DMS53 treated with DMSO at 0.1 percent for 48 hours (cell line): ENCODE results near the gene MYOG.

Experiments used
- DNase-seq: peaks from one replicate; lab custom pipeline; 2025; ENCODE audit not compliant: unreplicated experiment; lab: John Stamatoyannopoulos, UW

Gene MYOG

GRCh38 chr1:203091199-203091477 is 5.3 kb upstream of the MYOG start:
- no peak for DNase-seq

GRCh38 chr1:203090421-203091198 is 4.8 kb upstream of the MYOG start:
- no peak for DNase-seq

- DNase-seq, result no peak
Observed at GRCh38 chr1:203089651-203090045, 3.8 kb upstream of the MYOG start.

- no peak for DNase-seq
Observed at GRCh38 chr1:203089001-203089650, 3.3 kb upstream of the MYOG start.

- DNase-seq, result no peak
Observed at GRCh38 chr1:203088441-203088840, 2.6 kb upstream of the MYOG start.

GRCh38 chr1:203086992-203087763 is 1.4 kb upstream of the MYOG start:
- no peak for DNase-seq

GRCh38 chr1:203084588-203085527 is 954 bp downstream of the MYOG start:
- DNase-seq, result no peak

- no peak for DNase-seq
Observed at GRCh38 chr1:203083463-203083921, 2.3 kb downstream of the MYOG start.

GRCh38 chr1:203082571-203083462 is 3.0 kb downstream of the MYOG start:
- no peak for DNase-seq

GRCh38 chr1:203082231-203082505 is 3.6 kb downstream of the MYOG start:
- DNase-seq, result no peak

- DNase-seq, result no peak
Observed at GRCh38 chr1:203081465-203082230, 4.2 kb downstream of the MYOG start.

GRCh38 chr1:203080456-203080855 is 5.4 kb downstream of the MYOG start:
- no peak for DNase-seq

- no peak for DNase-seq
Observed at GRCh38 chr1:203078478-203078877, 7.3 kb downstream of the MYOG start.

GRCh38 chr1:203077956-203078355 is 7.9 kb downstream of the MYOG start:
- peak; percentile 31 for DNase-seq

GRCh38 chr1:203077367-203077766 is 8.4 kb downstream of the MYOG start:
- DNase-seq, result no peak

GRCh38 chr1:203076031-203076511 is 9.7 kb downstream of the MYOG start:
- no peak for DNase-seq

- no peak for DNase-seq
Observed at GRCh38 chr1:203075236-203076030, 10.4 kb downstream of the MYOG start.

GRCh38 chr1:203074610-203075009 is 11.2 kb downstream of the MYOG start:
- no peak for DNase-seq
